ENCODE results near the gene KRTAP10-6.

- no peak for TF ChIP-seq CTCF (conservative IDR thresholded peaks at IDR 0.05; ENCODE audit: low read depth, low read length)
- no peak for TF ChIP-seq EZH2 (IDR thresholded peaks at IDR 0.05; ENCODE audit: borderline replicate concordance, low read depth, low read length, poor library complexity, severe bottlenecking)
Observed at GRCh38 chr21:44569861-44570517, 22.3 kb downstream of the KRTAP10-6 start.
